Measurements from ENCODE around the gene LST1. TPM values are rescaled to one million over a fixed set of nuclear protein-coding genes. Genes with fewer than 3 reads are reported as not detected.
"Not testable (repeated sequence)": the region's sequence is repeated elsewhere in the genome, so short reads cannot be mapped to it uniquely, and the experiment has no call there.

LST1 gene
- total and polyA plus RNA-seq, 9 donors: 5.0 to 9.0 (median 7.0) TPM

- Histone ChIP-seq H3K27me3 (ENCODE audit: control insufficient read depth, insufficient read depth, low read length) (peaks cover 14% of the 10 kb centered on the region), H3K9me3 (replicated peaks; ENCODE audit: control insufficient read depth, low read depth, low read length) (no peaks in the 10 kb centered on the region), H3K36me3 (ENCODE audit: control insufficient read depth, insufficient read depth, low read length) (no peaks in the 10 kb centered on the region), H3K4me3 (ENCODE audit: low read length) (peak overlapping the region; percentile 62), H3K4me1 (ENCODE audit: control insufficient read depth, insufficient read depth, low read length) (peaks cover 17% of the 10 kb centered on the region), H3K27ac (ENCODE audit: low read length) (peak overlapping the region; percentile 53)
- 10% methylated on average over 12 of the region's 21 CpGs for WGBS (ENCODE audit: insufficient coverage)
- DNase-seq: no peak
Observed at GRCh38 chr6:31581434-31582229, 4.4 kb upstream of the LST1 start.

GRCh38 chr6:31582230-31582643 is 3.8 kb upstream of the LST1 start, which contains the start of gene LTB:
Gene LTB, minus strand, starts transcription at chr6:31582424. Its CDS starts 7 bp downstream, at chr6:31582417.
- H3K27me3 ChIP-seq (ENCODE audit: control insufficient read depth, insufficient read depth, low read length): peaks cover 14% of the 10 kb centered on the region
- no peak for DNase-seq
- no peaks in the 10 kb centered on the region for H3K36me3 ChIP-seq (ENCODE audit: control insufficient read depth, insufficient read depth, low read length)
- peak within 1 kb of the TSS; percentile 53 for H3K27ac ChIP-seq (ENCODE audit: low read length)
- 75% methylated on average over 1 of the region's 3 CpGs for WGBS (ENCODE audit: insufficient coverage)
- peak within 1 kb of the TSS; percentile 62 for H3K4me3 ChIP-seq (ENCODE audit: low read length)
- H3K9me3 ChIP-seq (replicated peaks; ENCODE audit: control insufficient read depth, low read depth, low read length): no peaks in the 10 kb centered on the region
- H3K4me1 ChIP-seq (ENCODE audit: control insufficient read depth, insufficient read depth, low read length): peaks cover 17% of the 10 kb centered on the region

GRCh38 chr6:31585491-31585890 is 586 bp upstream of the LST1 start:
- H3K36me3 ChIP-seq (ENCODE audit: control insufficient read depth, insufficient read depth, low read length): no peaks in the 10 kb centered on the region
- WGBS (ENCODE audit: insufficient coverage): 61% methylated on average over 2 of the region's 2 CpGs
- H3K27ac ChIP-seq (ENCODE audit: low read length): no peak overlapping the region
- H3K9me3 ChIP-seq (replicated peaks; ENCODE audit: control insufficient read depth, low read depth, low read length): no peaks in the 10 kb centered on the region
- H3K4me3 ChIP-seq (ENCODE audit: low read length): no peak overlapping the region
- H3K27me3 ChIP-seq (ENCODE audit: control insufficient read depth, insufficient read depth, low read length): peaks cover 11% of the 10 kb centered on the region
- no peak for DNase-seq
- H3K4me1 ChIP-seq (ENCODE audit: control insufficient read depth, insufficient read depth, low read length): peaks cover 27% of the 10 kb centered on the region

GRCh38 chr6:31586599-31587281 is 663 bp downstream of the LST1 start:
- H3K4me3 ChIP-seq (ENCODE audit: low read length): no peak overlapping the region

GRCh38 chr6:31587791-31588777 is 2.0 kb downstream of the LST1 start:
- H3K27ac ChIP-seq (ENCODE audit: low read length): no peak overlapping the region
- no peaks in the 10 kb centered on the region for H3K36me3 ChIP-seq (ENCODE audit: control insufficient read depth, insufficient read depth, low read length)
- DNase-seq: no peak
- H3K4me3 ChIP-seq (ENCODE audit: low read length): no peak overlapping the region
- WGBS (ENCODE audit: insufficient coverage): 51% methylated on average over 10 of the region's 12 CpGs
- H3K9me3 ChIP-seq (replicated peaks; ENCODE audit: control insufficient read depth, low read depth, low read length): no peaks in the 10 kb centered on the region
- no peaks in the 10 kb centered on the region for H3K27me3 ChIP-seq (ENCODE audit: control insufficient read depth, insufficient read depth, low read length)
- H3K4me1 ChIP-seq (ENCODE audit: control insufficient read depth, insufficient read depth, low read length): peaks cover 17% of the 10 kb centered on the region

More at GRCh38 chr6:31586599-31587281, 663 bp downstream of the LST1 start:
- 69% methylated on average over 7 of the region's 9 CpGs for WGBS (ENCODE audit: insufficient coverage)
- peaks cover 4% of the 10 kb centered on the region for H3K27me3 ChIP-seq (ENCODE audit: control insufficient read depth, insufficient read depth, low read length)
- DNase-seq: peak; percentile 45
- H3K27ac ChIP-seq (ENCODE audit: low read length): no peak overlapping the region
- peaks cover 18% of the 10 kb centered on the region for H3K4me1 ChIP-seq (ENCODE audit: control insufficient read depth, insufficient read depth, low read length)
- H3K9me3 ChIP-seq (replicated peaks; ENCODE audit: control insufficient read depth, low read depth, low read length): no peaks in the 10 kb centered on the region
- no peaks in the 10 kb centered on the region for H3K36me3 ChIP-seq (ENCODE audit: control insufficient read depth, insufficient read depth, low read length)

- Histone ChIP-seq H3K4me3 (ENCODE audit: low read length) (no peak overlapping the region), H3K36me3 (ENCODE audit: control insufficient read depth, insufficient read depth, low read length) (no peaks in the 10 kb centered on the region), H3K27me3 (ENCODE audit: control insufficient read depth, insufficient read depth, low read length) (no peaks in the 10 kb centered on the region), H3K27ac (ENCODE audit: low read length) (no peak overlapping the region), H3K4me1 (ENCODE audit: control insufficient read depth, insufficient read depth, low read length) (peaks cover 17% of the 10 kb centered on the region), H3K9me3 (replicated peaks; ENCODE audit: control insufficient read depth, low read depth, low read length) (no peaks in the 10 kb centered on the region)
- WGBS (ENCODE audit: insufficient coverage): 24% methylated on average over 8 of the region's 9 CpGs
- no peak for DNase-seq
Observed at GRCh38 chr6:31588871-31589650, 3.0 kb downstream of the LST1 start.

GRCh38 chr6:31590691-31591090 is 4.6 kb downstream of the LST1 start:
- DNase-seq; H3K4me3 ChIP-seq (ENCODE audit: low read length); H3K27me3 ChIP-seq (ENCODE audit: control insufficient read depth, insufficient read depth, low read length); H3K9me3 ChIP-seq (replicated peaks; ENCODE audit: control insufficient read depth, low read depth, low read length); H3K36me3 ChIP-seq (ENCODE audit: control insufficient read depth, insufficient read depth, low read length); H3K27ac ChIP-seq (ENCODE audit: low read length): not testable (repeated sequence)
- WGBS (ENCODE audit: insufficient coverage): 78% methylated on average over 5 of the region's 5 CpGs
- peaks cover 15% of the 10 kb centered on the region for H3K4me1 ChIP-seq (ENCODE audit: control insufficient read depth, insufficient read depth, low read length)

GRCh38 chr6:31592396-31592771 is 6.3 kb downstream of the LST1 start:
- Histone ChIP-seq H3K9me3 (replicated peaks; ENCODE audit: control insufficient read depth, low read depth, low read length) (no peaks in the 10 kb centered on the region), H3K27me3 (ENCODE audit: control insufficient read depth, insufficient read depth, low read length) (no peaks in the 10 kb centered on the region), H3K4me1 (ENCODE audit: control insufficient read depth, insufficient read depth, low read length) (peaks cover 15% of the 10 kb centered on the region), H3K4me3 (ENCODE audit: low read length) (no peak overlapping the region), H3K36me3 (ENCODE audit: control insufficient read depth, insufficient read depth, low read length) (no peaks in the 10 kb centered on the region), H3K27ac (ENCODE audit: low read length) (no peak overlapping the region)
- no peak for DNase-seq
- WGBS (ENCODE audit: insufficient coverage): 61% methylated on average over 4 of the region's 7 CpGs

GRCh38 chr6:31597006-31597405 is 10.9 kb downstream of the LST1 start:
- no peaks in the 10 kb centered on the region for H3K36me3 ChIP-seq (ENCODE audit: control insufficient read depth, insufficient read depth, low read length)
- H3K9me3 ChIP-seq (replicated peaks; ENCODE audit: control insufficient read depth, low read depth, low read length): no peaks in the 10 kb centered on the region
- no CpG with 5 or more reads among the region's 2 CpGs for WGBS (ENCODE audit: insufficient coverage)
- H3K4me3 ChIP-seq (ENCODE audit: low read length): no peak overlapping the region
- DNase-seq: no peak
- H3K27ac ChIP-seq (ENCODE audit: low read length): no peak overlapping the region
- H3K4me1 ChIP-seq (ENCODE audit: control insufficient read depth, insufficient read depth, low read length): no peaks in the 10 kb centered on the region
- H3K27me3 ChIP-seq (ENCODE audit: control insufficient read depth, insufficient read depth, low read length): no peaks in the 10 kb centered on the region
